Loucy (cell line): ENCODE results near the gene DSC2.

Experiments used
- H2AFZ ChIP-seq: fragments of 200-600 bp; sonication (generic); 2 replicates; pipeline ENCODE4 v1.6.0; 2016; ENCODE audit warnings: antibody characterized with exemption, mild to moderate bottlenecking, low read length, moderate library complexity
- H3F3A ChIP-seq: fragments of 200-600 bp; 2 replicates; pipeline ENCODE4 v1.6.0; 2016; ENCODE audit warnings: antibody characterized with exemption, low read depth, mild to moderate bottlenecking
- H3K27me3 ChIP-seq: fragments of 200-600 bp; sonication (generic); 2 replicates; pipeline ENCODE4 v1.6.1; 2014; ENCODE audit warnings: low read length, mild to moderate bottlenecking; ENCODE audit not compliant: insufficient read depth, poor library complexity, severe bottlenecking
- H3K36me3 ChIP-seq: fragments of 200-600 bp; sonication (generic); 2 replicates; pipeline ENCODE4 v1.6.1; 2016; ENCODE audit warnings: low read length; ENCODE audit not compliant: insufficient read depth
- H3K4me1 ChIP-seq: fragments of 200-600 bp; sonication (generic); 2 replicates; pipeline ENCODE4 v1.5.1; 2014; ENCODE audit warnings: low read length, mild to moderate bottlenecking; ENCODE audit not compliant: insufficient read depth, poor library complexity, severe bottlenecking
- H3K4me2 ChIP-seq: fragments of 200-600 bp; sonication (generic); 2 replicates; pipeline ENCODE4 v1.6.0; 2014; ENCODE audit warnings: antibody characterized with exemption, low read length, low read depth, mild to moderate bottlenecking; ENCODE audit not compliant: poor library complexity, severe bottlenecking
- H3K4me3 ChIP-seq: fragments of 200-600 bp; sonication (generic); 2 replicates; pipeline ENCODE4 v1.5.1; 2014; ENCODE audit warnings: low read length, mild to moderate bottlenecking, mixed read lengths; ENCODE audit not compliant: poor library complexity, severe bottlenecking
- H3K79me2 ChIP-seq: fragments of 200-600 bp; sonication (generic); 2 replicates; pipeline ENCODE4 v1.6.1; 2014; ENCODE audit warnings: low read length; ENCODE audit not compliant: insufficient read depth
- H3K9ac ChIP-seq: fragments of 200-600 bp; sonication (generic); 2 replicates; pipeline ENCODE4 v1.6.0; 2014; ENCODE audit warnings: mild to moderate bottlenecking, low read depth, low read length, moderate library complexity; ENCODE audit not compliant: poor library complexity, severe bottlenecking
- H3K9me2 ChIP-seq: fragments of 200-600 bp; sonication (generic); replicated peaks from 2 replicates; pipeline ENCODE4 v1.6.1; 2016; ENCODE audit warnings: low read depth, low read length, mixed read lengths
- H3K9me3 ChIP-seq: fragments of 200-600 bp; sonication (generic); 2 replicates; pipeline ENCODE4 v1.6.1; 2014; ENCODE audit warnings: mild to moderate bottlenecking, antibody characterized with exemption, low read length, low read depth; ENCODE audit not compliant: insufficient read depth
- H4K20me1 ChIP-seq: fragments of 200-600 bp; sonication (generic); 2 replicates; pipeline ENCODE4 v1.6.0; 2014; ENCODE audit warnings: antibody characterized with exemption, low read length, mild to moderate bottlenecking; ENCODE audit not compliant: insufficient read depth, poor library complexity, severe bottlenecking
- CTCF ChIP-seq: fragments of 200-600 bp; sonication (generic); conservative IDR thresholded peaks from 2 replicates; pipeline ENCODE4 v1.5.1; 2014; ENCODE audit warnings: mild to moderate bottlenecking, antibody characterized with exemption, low read length
- EZH2phosphoT487 ChIP-seq: fragments of 200-600 bp; IDR thresholded peaks from 2 replicates; pipeline ENCODE4 v1.6.1; 2018; ENCODE audit warnings: antibody characterized with exemption, mild to moderate bottlenecking, moderate library complexity, borderline replicate concordance

The DSC2 gene

GRCh38 chr18:31120594-31120993 lies 18.4 kb upstream of the DSC2 start:
- H4K20me1 ChIP-seq = no peaks in the 10 kb centered on the region
- H3K4me3 ChIP-seq = no peak overlapping the region
- no peak overlapping the region for H3K9ac ChIP-seq
- TF ChIP-seq EZH2phosphoT487 (no peak), CTCF (no peak)
- no peaks in the 10 kb centered on the region for H3K9me2 ChIP-seq
- no peaks in the 10 kb centered on the region for H3K36me3 ChIP-seq
- H2AFZ ChIP-seq = no peak overlapping the region
- no peaks in the 10 kb centered on the region for H3K9me3 ChIP-seq
- no peaks in the 10 kb centered on the region for H3K4me1 ChIP-seq
- no peaks in the 10 kb centered on the region for H3K27me3 ChIP-seq
- no peaks in the 10 kb centered on the region for H3F3A ChIP-seq
- H3K4me2 ChIP-seq = no peak overlapping the region
- no peaks in the 10 kb centered on the region for H3K79me2 ChIP-seq

- Histone ChIP-seq H3K36me3 (no peaks in the 10 kb centered on the region), H4K20me1 (no peaks in the 10 kb centered on the region), H2AFZ (no peak overlapping the region), H3K27me3 (no peaks in the 10 kb centered on the region), H3K4me3 (no peak overlapping the region), H3K4me1 (no peaks in the 10 kb centered on the region), H3K9me3 (no peaks in the 10 kb centered on the region), H3F3A (no peaks in the 10 kb centered on the region), H3K4me2 (no peak overlapping the region), H3K9ac (no peak overlapping the region), H3K9me2 (no peaks in the 10 kb centered on the region), H3K79me2 (no peaks in the 10 kb centered on the region)
- TF ChIP-seq EZH2phosphoT487 (no peak), CTCF (no peak)
Observed at GRCh38 chr18:31116853-31117595, 14.8 kb upstream of the DSC2 start.

DNA sequence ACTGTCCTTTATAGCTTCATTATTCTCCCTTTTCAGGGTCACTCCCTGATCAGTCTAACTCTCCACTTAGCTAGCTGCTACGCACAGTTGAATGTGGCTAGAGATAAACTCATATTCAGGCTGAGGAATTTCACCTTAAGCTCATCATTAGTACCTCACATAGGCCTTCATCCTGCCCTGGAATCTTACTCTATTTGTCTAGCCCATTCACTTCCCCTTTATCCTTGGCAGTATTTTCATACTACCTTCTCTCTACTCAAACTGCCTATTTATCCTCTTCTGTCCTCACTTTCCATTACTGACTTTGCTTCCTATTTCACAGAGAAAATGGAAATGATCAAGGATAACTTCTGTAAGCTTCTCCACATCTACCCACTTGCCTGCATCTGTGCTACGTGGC lies 10.6 kb upstream of the DSC2 start:
- H4K20me1 ChIP-seq = no peaks in the 10 kb centered on the region
- H3K27me3 ChIP-seq = no peaks in the 10 kb centered on the region
- no peaks in the 10 kb centered on the region for H3K36me3 ChIP-seq
- TF ChIP-seq EZH2phosphoT487 = no peak
- TF ChIP-seq CTCF = no peak
- no peak overlapping the region for H2AFZ ChIP-seq
- H3K9ac ChIP-seq = no peak overlapping the region
- H3K4me1 ChIP-seq = no peaks in the 10 kb centered on the region
- H3K9me2 ChIP-seq = no peaks in the 10 kb centered on the region
- no peaks in the 10 kb centered on the region for H3K9me3 ChIP-seq
- no peaks in the 10 kb centered on the region for H3F3A ChIP-seq
- no peaks in the 10 kb centered on the region for H3K79me2 ChIP-seq
- H3K4me3 ChIP-seq = no peak overlapping the region
- H3K4me2 ChIP-seq = no peak overlapping the region
